Measurements from ENCODE around the gene NARF. TPM values are rescaled to one million over a fixed set of nuclear protein-coding genes. Genes with fewer than 3 reads are reported as not detected.

The NARF gene
- total and polyA plus RNA-seq, 2 donors (not counting 3 experiments of a cell fraction or from before 2014, with no cell fraction given) = 83.4 to 158 TPM

- no peak for FAIRE-seq
- CTCF ChIA-PET = interaction anchor here (1.9 kb wide), 1 partner anchor 12 kb away, joined by 8 read pairs; no protein-coding TSS in a partner anchor
Observed at GRCh38 chr17:82436601-82437324, 21.8 kb upstream of the NARF start.

More at GRCh38 chr17:82436601-82437324, 21.8 kb upstream of the NARF start:
- no peak for DNase-seq (ENCODE audit: low read depth, low spot score)
- Histone ChIP-seq H3K4me3 (replicated peaks in 1 of 3; ENCODE audit: insufficient read depth in 1 of 3, low read depth in 1 of 3, low read length in 3 of 3) (no peak overlapping the region), H3K79me2 (ENCODE audit: control insufficient read depth, insufficient read depth, low read length) (no peaks in the 10 kb centered on the region), H3K9me1 (replicated peaks; ENCODE audit: control insufficient read depth, extremely low read depth, insufficient read depth, low read length) (no peaks in the 10 kb centered on the region), H4K20me1 (replicated peaks; ENCODE audit: control insufficient read depth, extremely low read depth, insufficient read depth, low read length) (no peaks in the 10 kb centered on the region), H3K9ac (replicated peaks; ENCODE audit: extremely low read depth, insufficient read depth, low read length) (no peak overlapping the region), H3K9me3 (replicated peaks; ENCODE audit: control insufficient read depth, insufficient read depth, low read length) (no peaks in the 10 kb centered on the region), H3K4me1 (ENCODE audit: control insufficient read depth, extremely low read depth, insufficient read depth, low read length) (no peaks in the 10 kb centered on the region), H3K36me3 (ENCODE audit: control insufficient read depth in 2 of 2, extremely low read depth in 1 of 2, insufficient read depth in 2 of 2, low read length in 2 of 2) (no peaks in the 10 kb centered on the region), H3K4me2 (ENCODE audit: insufficient read depth, low read length) (no peak overlapping the region), H2AFZ (ENCODE audit: low read depth, low read length) (no peak overlapping the region), H3K27ac (ENCODE audit: insufficient read depth, low read depth, low read length) (no peak overlapping the region), H3K27me3 (ENCODE audit: control insufficient read depth in 2 of 2, insufficient read depth in 2 of 2, low read length in 2 of 2) (no peaks in the 10 kb centered on the region)
- intact Hi-C loops (cut with micrococcal nuclease) (no loop called here), dilution Hi-C loops (cut with MboI; ENCODE audit: extremely low pct_ligation_motif_present, low sequenced_read_pairs) (no loop called here)
- TF ChIP-seq POLR2A (IDR thresholded peaks at IDR 0.05; ENCODE audit: low read depth, low read length) (no peak), FOS (IDR thresholded peaks at IDR 0.05; ENCODE audit: borderline replicate concordance, insufficient read depth, low read length) (no peak), JUN (IDR thresholded peaks at IDR 0.05; ENCODE audit: borderline replicate concordance, insufficient read depth, insufficient read length, low read depth) (no peak), EZH2 (IDR thresholded peaks at IDR 0.05; ENCODE audit: borderline replicate concordance, low read depth, low read length, severe bottlenecking) (no peak), MYC (IDR thresholded peaks at IDR 0.05; ENCODE audit: low read depth, low read length) (no peak), GATA2 (IDR thresholded peaks at IDR 0.05; ENCODE audit: insufficient read depth, insufficient read length, low read depth, low read length) (no peak), POLR2AphosphoS5 (IDR thresholded peaks at IDR 0.05; ENCODE audit: insufficient read depth, low read depth, low read length) (no peak), CTCF (IDR thresholded peaks at IDR 0.05; ENCODE audit: extremely low read depth in 1 of 2, insufficient read depth in 1 of 2, low read depth in 1 of 2, low read length in 2 of 2) (no peak)
- TF ChIP-seq, protein P1, sequence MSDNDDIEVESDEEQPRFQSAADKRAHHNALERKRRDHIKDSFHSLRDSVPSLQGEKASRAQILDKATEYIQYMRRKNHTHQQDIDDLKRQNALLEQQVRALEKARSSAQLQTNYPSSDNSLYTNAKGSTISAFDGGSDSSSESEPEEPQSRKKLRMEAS (IDR thresholded peaks at IDR 0.05; ENCODE audit: insufficient read depth, insufficient read length) = no peak
- no TSS peak for BruUV-seq (replicated peaks)
- POLR2A ChIA-PET = no interaction called here

Measured in endothelial cell of umbilical vein (primary cell).